GM19372 (cell line): ENCODE data around the gene STOX2.
"Not testable (repeated sequence)": the region's sequence is repeated elsewhere in the genome, so short reads cannot be mapped to it uniquely, and the experiment has no call there.

ENCODE experiments used
- ATAC-seq: cut with Tn5 transposase; IDR thresholded peaks from one replicate; pipeline ENCODE4 v1.9.1; 2021; ENCODE audit warnings: mild to moderate bottlenecking, low read depth, moderate library complexity; ENCODE audit not compliant: unreplicated experiment

Gene STOX2

DNA sequence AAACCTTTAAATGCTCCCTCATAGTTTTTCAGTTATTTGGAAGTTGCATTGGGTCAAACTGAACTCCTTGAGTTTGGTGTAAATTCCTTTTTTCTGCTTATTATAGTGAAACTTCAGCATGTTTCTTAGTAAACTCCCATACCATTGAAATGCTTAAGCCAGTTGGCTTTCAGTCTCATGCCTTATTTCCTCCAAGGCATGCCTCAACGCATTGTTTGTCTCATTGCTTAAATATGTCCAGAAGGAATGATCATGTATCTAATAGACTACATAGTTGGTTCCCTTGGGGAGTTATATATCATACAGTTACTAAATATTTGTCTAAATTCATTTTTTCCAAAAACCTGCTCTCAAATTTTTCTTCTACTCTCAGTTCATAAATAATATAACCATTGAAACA, 114.0 kb downstream of the STOX2 start:
- ATAC-seq = no peak

DNA sequence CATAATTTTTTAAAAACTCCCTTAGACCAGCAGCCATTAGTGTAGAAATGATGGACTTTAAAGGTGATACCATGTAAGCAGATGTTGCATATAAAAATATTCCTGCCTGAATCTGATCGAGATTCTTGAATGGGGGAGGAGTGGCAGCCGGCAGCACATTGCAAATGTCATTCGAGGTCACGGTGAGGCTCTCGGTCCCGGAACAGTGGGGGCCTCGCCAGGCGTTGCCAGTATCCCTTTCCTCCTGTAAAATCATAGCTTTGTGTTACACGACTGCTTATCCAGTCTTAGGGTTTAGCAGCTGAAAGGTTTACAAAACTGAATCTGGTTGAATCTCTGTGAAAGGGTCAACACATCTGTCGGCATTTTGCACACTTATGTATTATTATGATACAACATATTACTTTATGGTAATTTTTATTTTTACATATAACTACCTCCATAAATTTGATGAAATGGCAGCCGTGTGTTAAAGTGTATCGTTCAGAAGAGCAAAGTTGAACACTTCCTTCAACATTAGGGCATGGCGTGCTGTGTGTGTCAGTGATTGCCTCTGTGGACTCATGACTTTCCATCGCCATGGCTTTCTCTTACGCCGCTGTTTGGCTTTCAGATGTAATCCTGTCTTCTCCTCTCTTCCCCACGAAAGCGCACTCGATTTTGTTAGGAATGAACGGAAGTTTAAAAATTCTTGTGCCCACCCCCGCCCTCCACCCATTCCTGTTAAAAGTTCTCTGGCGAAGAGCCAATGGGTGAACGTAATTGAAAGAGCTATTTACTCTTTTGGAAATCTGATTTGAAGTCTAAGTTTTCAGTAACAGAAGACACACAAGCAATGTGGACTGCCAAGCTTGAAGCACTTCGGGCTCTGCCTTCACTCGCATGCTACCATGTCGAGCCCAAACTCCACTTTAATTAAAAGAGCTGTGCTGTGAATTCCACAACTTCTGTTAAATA, 114.8 kb downstream of the STOX2 start:
- no peak for ATAC-seq

DNA sequence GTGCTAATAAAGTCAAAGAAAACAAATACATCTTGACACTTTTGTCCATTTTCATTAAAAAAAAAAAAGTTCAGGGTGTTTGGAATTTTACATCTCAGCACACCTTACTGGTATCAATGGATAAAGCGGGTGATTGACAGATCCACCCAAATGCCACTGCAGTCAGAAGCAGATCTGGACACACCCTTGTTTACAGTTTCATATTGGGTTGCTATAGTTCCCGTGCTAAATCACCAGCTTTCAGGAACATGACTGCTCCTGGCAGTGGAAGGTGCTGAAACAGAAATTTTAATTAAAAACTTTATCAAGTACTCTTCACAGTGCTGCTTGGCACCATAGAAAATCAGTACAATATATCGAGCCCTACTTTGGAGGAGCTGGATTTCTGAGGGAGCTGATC, 116.3 kb downstream of the STOX2 start:
- ATAC-seq = no peak

DNA sequence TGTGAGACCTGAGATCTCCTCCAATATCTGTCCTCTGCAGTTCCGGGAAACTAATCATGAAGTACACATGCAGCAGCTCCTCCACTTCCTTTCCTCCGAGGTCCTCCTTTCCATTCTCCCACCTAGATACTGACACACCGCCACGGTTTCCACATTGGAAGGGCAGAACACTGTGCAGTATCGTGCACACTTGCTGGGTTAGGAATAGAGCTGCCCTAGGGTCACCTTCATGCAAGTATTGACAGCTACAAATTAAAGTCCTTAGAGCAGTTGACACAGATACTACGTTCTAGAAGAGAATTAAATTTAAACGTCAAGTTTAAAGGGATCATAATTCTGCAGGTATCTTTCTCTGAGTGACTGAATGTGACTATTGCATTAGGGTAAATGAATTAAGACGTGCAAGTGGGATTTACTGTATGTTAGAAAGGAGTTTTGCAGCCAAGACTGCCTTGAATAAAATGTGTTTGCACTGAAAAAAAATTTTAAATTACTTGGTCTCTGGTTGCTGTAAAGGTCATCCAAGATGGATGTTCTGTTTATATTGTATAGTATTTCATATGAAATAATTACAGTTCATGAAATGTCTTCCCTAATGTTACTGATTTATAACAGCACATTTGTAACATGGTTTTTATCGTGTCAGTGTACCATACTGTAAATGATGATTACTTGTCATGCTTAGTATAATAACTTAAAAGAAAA, 117.7 kb downstream of the STOX2 start:
- no peak for ATAC-seq

DNA sequence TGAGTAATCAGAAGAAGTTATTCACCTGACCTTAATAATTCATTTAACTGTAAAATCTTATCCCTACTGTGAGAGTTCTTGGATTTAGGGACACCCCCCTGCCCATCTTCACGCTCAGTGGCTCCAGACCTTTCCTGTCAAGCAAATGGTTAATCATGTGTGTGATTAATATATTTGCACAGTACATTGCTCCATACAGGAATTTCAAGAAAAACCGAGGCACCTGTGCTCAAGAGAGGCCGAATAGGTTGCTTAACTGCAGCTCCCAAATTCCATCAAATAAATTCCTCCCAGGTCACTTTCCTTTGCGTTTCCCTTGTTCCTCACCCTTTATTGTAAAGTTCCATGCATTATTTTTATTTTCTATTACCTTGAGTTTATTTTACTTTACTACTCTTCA, 119.5 kb downstream of the STOX2 start:
- no peak for ATAC-seq

DNA sequence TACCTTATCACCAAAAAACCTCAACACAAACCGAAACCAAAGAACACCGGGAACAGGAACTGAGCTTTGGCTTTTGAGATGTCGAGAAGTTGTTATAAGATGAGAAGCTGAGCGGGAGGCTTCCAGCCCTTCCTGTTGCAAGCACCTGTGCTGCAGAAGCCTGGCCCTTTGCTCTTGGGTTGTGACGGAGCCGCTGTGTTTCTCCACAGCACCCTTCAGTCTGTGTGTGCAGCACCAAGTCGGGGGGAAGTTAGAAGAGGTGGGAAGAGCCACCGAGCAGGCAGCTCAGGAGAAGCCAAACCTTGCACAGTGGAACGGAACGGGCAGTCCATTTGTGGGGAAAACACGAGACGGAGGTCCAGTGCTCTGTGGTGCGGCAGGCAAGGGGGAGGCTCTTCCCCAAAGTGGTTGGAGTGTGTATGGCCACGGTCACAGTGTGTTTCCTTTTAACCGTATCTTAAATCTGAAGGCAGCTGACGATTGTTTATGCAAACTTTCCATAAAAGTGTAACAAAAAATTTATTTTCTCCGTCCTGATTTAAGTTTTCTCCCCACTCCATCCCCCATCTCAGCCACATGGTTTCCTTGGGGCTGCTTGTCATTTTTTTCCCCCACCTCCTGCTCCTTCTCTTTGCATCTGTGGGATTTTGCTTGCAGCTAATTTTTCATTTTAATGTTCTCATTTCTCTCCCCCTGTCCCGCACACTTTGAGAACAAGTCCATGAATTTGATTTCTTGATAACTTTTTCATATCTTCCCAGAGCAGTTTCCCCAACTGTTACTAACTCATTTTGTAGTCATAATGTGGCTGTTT, 123.7 kb downstream of the STOX2 start:
- no peak for ATAC-seq

DNA sequence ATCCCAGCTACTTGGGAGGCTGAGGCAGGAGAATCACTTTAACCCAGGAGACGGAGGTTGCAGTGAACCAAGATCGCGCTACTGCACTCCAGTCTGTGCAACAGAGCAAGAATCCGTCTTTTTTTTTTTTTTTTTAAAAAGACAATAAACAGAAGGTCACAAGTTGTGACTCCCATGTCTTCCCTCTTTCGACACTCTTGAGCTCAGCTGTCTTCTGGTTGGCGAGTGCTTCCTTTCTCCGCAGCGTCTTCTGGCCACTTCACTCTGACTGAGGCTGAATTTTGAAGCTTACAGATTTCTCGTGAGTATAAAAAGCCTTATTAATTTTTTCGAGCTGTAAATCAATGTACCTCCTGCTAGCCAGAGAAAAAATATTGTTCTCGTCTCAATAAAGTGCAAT, 124.9 kb downstream of the STOX2 start:
- ATAC-seq = no peak

DNA sequence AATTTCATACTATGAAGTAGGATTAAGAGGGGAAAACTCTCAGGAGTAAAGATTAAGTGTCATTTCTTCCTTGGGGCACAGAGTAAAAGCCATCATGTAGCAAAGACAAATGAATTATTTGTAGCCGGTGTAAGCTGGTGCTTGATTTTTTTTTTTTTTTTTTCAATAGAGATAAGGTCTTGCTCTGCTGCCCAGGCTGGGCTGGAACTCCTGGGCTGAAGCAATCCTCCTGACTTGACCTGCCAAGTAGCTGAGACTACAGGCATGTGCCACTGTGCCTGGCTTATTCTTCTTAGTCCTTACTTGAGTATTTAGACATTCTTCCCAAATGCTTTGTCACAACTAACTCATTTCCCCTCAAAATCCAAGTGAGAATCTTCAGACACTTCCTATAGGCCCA, 125.7 kb downstream of the STOX2 start:
- ATAC-seq = no peak

DNA sequence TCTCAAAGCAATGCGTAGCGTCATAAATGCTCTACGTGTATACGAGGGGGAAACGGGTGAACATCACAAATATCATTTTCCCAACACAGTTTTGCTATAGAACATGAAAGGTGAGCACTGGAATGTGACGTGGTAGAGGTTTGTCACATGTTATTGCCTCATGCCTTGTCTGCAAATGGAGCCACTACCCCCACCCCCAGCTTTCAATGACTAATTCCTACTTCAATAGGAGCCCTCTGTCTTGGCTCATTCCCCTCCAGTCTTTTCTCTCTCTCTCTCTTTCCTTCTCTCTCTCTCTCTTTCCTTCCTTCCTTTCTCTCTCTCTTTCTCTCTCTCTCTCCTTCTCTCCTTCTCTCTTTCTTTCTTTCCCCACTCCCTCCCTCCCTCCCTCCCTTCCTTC, 127.0 kb downstream of the STOX2 start:
- ATAC-seq = no peak

DNA sequence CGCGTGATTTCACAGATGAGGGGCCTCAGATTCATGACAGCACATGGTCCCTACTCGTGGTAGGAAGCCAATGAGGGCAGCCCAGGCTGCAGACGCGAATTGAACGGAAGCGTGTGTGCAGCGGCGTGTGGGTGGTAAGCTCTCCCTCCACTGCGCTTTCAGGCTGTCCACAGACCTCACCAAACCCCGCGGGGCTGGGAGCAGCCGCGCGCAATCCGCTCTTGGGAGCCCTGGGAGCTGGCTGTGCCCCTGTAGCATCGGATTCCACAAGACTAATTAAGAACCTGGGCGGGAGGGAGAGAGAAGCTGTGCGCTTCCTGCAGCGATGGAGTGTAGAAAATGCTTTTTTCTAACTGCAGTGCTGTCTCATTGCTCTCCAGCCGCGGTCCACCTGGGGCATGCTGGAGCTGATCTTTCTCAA, 134.9 kb downstream of the STOX2 start:
- no peak for ATAC-seq

DNA sequence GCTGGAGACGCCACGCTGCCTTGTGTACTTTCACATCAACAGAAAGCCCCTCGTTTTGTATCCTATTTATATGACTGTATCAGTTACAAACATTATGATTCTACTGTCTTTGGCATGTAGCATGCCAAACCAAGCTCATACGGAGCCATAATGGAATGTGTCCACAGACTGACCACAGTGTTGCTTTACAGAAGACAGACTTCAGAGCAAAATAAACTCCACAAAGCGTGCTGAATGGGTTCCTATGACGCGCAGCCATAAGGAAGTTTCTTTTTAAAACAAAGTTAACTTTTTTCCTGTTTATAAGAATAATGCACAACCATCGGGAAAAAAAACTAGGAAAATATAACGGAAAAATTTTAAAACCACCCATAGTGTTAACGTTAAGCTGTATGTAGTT, 136.0 kb downstream of the STOX2 start:
- ATAC-seq = no peak

DNA sequence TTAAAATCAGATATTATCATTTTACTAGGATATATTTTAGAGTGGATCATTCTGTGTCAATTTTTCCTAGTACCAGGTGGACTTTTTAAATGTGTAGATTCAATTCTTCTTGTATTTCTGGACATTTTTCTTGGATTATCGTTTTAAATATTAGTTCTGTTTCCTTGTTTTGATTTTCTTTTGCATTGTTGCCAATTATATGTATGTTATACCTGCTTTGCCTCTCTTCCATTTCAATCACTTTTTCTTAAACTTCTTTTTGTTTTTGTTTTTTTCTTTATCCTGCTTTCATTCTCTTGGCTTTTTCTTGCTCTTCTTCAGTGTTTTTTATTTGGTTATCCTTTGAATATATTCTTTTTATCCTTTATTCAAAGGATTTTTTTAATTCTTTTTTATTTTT, 141.0 kb downstream of the STOX2 start:
- ATAC-seq = no peak

DNA sequence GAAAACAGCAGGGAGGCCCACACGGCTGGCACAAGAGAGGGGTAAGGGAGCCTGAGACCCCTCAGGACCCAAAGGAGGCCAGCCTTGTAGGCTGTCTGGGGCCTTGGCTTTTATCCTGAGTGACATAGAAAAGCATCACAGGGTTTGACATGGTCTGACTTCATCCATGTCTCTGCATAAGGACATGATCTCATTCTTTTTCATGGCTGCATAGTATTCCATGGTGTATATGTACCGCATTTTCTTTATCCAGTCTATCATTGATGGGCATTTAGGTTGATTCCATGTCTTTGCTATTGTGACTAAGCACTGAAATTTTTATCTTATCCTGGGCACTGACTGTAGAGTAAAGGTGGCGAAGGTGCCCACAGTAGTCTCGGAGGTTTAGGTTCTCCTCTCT, 146.2 kb downstream of the STOX2 start:
- ATAC-seq = not testable (repeated sequence)

DNA sequence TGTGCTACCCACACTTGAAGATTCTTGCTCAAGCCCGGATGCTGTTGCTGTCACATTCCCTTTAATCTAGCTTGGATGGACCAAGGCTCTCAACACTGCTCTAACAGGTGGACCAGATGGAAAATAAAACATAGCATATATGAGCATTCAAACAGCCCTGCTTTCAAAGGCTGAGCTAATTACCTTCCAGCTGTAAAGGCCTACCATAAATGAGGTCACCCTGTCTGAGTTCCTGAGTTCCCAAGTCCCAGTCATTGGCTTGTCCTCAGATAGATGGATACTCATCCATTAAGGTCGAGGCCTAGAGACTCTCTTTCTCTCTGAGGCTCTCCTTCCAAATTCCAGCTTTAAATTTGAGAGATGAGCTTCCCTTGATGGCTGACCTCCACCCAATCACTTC, 147.5 kb downstream of the STOX2 start:
- no peak for ATAC-seq

DNA sequence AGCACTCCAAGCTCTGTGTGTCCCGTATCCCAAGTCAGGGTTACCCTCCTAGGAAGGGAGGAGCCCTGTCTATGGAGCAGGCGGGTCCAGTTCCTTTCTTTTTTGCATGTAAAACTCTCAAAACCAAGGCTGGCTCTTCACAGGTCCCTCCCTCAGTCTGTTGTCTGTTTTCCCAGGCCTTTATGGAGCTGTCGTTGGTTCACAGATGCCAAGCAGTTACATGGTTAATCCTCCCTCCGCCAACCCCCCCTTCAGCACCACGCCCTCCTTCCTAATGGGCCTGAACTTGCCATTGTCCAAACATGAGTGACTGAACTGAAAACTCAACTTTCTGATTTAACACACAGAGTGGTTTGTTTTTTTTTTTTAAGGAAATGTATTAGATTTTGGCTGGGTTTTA, 148.3 kb downstream of the STOX2 start:
- no peak for ATAC-seq

DNA sequence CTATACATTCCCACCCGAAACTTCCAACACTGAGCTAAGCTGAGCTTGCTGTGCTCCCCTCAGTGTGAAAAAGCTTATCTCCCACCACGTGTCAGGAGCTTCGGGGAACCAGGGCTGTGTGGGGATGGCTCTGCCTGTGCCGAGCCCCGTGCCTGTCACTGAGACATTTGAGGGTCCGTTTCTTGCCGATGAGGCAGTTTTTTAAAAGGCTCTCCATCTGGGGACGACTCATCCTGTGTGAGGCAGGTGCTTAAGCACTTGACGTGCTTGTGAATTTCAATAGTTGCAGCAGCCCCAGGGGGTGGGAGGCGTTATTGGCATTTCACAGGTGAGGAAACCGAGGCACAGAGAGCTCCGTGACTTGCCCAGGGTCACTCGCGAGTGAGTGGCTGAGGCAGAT, 151.8 kb downstream of the STOX2 start:
- no peak for ATAC-seq

DNA sequence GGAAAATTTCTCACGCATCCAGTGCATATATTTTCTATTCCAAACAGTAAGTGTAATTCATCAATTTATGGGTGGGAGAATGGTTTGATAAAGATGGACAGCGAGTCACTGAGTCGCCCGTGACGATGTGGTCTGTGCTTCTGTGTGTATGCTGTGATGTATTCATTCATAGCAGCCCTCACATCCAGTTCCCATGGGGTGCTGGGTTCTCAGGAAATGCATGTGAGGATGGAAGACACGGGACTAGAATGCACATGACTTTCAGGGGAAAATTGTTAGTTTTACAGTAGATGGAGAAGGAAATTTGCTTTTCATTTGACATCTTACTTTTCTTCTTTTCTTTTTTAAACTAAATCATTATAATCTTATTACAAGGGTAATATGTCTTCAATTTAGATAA, 152.9 kb downstream of the STOX2 start:
- no peak for ATAC-seq

DNA sequence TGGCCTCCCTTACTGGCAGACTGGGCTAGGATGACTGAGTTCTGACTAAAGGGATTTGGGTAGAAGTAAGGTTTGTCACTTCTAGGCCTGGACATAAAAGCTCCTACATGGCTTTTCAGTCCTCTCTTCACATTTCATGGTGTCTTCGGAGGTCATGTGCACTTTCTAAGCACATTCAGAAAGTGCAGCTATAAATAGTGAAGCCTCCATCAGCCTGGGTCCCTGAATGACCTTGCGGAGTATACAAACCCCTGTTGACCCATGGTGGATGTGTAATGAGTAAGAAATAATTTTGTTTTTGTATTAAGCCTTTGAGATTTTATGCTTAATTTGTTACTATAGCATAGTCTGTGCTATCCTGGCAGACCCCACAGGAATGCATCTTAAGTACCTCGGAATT, 154.0 kb downstream of the STOX2 start:
- no peak for ATAC-seq

DNA sequence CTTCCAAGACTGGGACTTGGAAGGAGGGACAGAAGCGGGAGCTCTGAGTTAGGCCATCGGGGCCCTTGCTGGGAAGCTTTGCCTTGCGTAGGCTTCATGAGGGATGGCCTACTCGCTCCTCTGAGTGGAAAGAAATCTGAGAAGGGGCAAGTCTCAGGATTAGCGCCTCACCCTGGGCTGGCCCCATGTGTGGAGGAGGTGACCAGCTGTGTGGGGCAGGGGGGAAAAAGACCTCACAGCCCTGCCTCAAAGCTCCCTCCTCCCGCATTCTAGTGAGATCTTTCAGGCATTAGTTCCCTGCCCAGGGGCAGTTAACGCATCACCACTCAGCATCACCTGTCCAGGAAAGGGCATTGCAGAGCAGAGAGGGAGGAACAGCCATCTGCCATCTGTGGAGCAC, 156.5 kb downstream of the STOX2 start:
- ATAC-seq = no peak

DNA sequence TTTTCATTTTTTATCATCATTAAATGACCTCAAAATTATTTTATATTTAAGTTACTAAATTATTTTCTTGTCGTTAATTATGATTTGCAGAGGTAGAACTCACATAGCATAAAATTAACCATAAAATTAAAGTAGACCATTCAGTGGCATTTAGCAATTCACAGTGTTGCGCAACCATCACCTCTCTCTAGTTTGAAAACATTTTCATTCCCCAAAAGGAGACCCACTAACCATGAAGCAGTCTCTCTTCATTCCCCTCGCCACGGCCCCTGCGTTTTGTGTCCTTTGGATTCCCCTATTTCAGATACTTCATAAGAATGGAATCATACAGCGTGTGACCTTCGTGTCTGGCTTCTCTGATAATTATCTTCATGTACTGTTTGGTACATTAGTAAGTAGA, 157.7 kb downstream of the STOX2 start:
- no peak for ATAC-seq

DNA sequence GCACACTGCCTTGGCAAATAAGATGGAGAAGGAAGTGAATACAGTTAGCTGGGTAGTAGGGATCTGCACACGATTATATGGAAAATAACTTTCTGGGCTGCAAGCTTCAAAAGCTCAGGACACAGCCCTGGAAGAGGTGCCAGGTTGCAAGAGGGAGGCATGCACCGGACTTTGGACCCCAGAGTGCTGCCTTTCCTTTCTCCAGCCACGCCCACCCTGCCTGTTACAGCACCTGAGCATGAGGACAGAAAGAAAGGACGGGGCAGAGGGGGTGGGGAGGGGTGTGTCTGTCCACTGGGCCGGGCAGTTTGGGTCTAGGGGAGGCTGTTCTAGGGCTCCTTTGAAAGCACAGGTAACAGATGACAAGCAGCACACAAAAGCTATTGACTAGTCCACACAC, 159.8 kb downstream of the STOX2 start:
- no peak for ATAC-seq
